IPS-NIHi11 (cell line): ENCODE measurements around the gene COA1.

Source experiments
- DNase-seq: peaks from one replicate; pipeline ENCODE4 v3.0.0; 2012; ENCODE audit warnings: mixed read lengths, low spot score

The COA1 gene

DNA sequence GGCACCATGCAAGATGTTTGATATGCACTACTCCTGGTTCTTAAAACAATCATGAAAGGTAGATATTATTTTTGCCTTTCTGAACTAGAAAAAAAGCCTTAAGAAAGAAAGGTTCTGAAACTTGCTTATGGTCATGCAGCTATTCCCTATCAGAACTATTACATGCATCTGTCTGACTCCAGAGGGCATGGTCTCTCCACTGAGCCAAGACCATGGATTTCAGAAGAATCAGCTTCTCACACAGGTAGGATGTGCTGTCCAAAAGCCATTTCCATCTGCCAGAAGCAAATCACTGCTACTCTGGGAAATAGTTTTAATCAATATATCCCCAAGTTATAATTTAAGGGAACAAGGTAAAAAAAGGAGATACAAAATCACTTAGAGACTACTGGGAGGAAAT lies 77.0 kb downstream of the COA1 start:
- no peak for DNase-seq

GRCh38 chr7:43650457-43651052 lies 78.8 kb downstream of the COA1 start:
- DNase-seq: no peak

DNA sequence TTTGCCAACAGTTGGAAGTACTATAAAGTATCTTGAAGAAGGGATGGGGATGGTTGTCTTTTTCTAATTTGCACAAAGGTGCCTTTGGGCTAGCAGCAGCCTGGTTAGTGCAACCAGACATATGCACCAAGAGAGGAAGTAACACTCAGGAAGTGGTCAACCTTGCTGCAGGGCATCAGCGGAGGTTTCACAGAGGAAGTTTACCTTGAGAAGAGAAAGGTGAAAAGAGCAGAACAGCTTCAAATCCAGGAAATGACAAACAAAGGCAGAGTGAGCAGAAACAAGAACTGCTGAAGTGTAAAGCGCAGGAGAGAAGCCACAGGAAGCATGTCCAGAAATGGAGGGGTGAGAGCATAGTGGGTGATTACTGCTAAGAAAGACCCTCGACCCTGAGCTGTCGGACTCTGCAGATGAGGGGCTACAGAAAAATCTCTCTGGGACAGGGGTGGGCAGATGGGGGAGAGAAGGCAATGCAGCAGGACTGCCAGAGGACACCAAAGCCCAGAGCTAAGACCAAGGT lies 79.5 kb downstream of the COA1 start:
- DNase-seq: no peak

DNA sequence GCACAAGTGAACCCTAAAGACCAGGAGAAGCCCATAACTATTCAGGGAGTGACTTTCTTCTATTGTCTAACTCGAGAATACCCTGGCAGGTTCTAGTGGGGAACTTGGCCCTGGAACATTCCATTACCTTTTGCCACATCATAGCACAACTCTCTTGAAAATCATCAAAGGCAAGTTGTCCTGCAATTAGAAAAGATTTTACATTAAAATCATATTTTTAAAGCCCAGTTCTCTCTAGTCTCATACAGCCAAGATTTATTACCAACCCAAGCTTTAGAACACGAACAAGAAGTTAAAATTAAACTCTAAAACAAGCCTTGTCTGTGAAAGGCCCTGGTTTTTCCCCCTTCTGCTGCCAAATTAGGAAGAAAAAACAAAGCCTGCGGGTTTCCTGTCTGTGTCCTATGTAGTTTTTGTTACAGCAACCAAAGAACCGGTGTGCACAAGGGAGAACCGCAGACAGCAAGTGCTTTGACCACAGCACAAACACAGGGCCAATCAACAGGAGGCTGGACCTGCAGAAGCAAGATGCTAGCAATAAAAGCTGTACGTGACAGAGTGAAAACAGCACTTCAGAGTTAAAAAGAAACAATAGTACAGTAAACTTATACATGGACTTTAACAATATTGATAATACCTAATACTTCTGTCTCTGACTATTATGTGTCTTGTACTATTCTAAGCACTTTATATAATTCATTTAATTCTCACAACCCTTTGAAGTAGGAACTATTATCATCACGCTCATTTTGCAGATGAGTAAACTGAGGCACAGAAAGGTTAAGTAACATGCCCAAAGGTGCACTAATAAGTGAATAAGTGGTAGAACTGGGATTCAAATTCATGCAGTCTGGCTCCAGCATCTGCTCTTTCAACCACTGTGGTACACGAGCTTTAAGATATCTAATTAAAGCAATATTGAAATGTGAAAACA lies 80.6 kb downstream of the COA1 start:
- DNase-seq: no peak

- DNase-seq: no peak
These were observed 81.5 kb downstream of the COA1 start for GRCh38 chr7:43647673-43648472.

DNA sequence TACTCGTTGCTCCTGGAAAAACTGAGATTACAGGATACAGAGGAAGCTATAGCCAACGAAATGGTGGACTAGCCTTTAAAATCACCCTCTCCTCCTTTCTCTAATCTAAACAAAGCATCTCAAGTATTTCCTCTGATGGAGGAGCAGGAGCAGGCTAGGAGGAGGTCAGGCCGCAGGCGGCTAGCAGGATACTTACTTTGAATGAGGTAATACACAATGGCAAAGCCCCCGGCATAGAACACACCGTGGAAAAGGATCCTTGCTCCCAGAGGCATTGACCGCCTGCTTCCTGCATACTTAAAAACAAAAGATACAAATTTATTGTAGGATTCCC lies 82.0 kb downstream of the COA1 start:
- DNase-seq: peak; percentile 55

GRCh38 chr7:43646603-43647338 lies 82.6 kb downstream of the COA1 start:
- DNase-seq: no peak

DNA sequence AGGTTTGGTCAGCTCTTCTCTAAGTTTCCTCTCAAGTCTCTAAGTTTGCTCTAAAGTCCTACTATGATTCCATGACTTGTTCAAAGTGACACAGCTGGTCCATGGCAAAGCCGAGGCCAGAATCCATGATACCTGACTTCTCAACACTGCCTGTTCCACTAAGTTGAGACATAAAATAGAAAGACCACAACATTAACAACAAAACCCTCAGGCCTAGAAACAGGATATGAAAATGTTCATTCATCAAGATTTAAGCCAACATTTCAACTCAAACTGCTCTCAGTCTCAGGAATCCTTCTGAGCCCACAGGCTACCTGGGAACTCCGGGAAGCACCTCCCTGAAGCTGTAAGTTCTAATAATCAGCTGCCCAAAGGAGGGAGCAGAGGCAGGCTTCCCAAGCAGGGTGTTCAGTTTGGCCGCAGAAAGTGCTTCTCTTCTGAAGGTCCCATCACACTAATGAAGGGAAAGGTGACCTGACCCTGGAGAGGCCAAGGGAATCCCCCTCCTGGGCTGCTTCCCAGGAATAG lies 83.6 kb downstream of the COA1 start:
- DNase-seq: no peak

DNA sequence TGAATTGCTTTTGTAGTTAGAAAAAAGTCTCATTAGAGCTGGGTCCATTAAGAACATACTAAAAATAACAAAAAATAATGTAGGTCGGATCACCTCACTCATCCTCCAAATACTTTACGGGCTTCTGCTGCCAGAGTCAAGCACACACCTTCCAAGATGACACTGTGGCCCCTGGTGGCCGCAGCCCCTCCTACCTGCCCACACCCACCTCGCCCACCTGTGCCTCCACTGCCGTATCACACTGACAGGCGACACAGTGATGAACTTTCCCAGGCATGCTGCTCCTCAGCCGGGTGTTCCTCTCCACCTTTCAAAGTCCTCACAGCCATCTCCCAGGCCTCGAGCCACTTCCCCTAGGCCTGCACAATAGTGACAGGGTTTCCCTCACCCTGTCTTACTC lies 85.5 kb downstream of the COA1 start:
- no peak for DNase-seq

GRCh38 chr7:43642897-43643630 lies 86.3 kb downstream of the COA1 start:
- no peak for DNase-seq

DNA sequence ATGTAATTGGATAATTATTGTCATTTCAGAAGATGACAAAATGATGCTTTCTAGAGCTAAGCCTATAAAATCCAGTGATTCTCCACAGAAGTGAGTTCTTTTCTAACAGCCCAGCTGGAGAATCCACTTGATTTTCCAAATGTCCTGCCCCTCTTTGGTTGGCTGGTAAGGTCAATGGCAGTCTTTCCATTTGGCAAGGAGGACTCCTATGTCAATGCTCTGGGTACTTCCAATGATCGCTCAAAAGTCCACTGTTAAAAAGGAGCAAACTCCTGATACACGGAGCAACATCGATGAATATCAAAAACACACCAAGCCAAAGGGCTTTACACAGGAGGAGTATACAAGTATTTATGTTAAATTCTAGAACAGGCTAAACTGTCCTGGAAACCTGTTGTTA lies 88.6 kb downstream of the COA1 start:
- no peak for DNase-seq

DNA sequence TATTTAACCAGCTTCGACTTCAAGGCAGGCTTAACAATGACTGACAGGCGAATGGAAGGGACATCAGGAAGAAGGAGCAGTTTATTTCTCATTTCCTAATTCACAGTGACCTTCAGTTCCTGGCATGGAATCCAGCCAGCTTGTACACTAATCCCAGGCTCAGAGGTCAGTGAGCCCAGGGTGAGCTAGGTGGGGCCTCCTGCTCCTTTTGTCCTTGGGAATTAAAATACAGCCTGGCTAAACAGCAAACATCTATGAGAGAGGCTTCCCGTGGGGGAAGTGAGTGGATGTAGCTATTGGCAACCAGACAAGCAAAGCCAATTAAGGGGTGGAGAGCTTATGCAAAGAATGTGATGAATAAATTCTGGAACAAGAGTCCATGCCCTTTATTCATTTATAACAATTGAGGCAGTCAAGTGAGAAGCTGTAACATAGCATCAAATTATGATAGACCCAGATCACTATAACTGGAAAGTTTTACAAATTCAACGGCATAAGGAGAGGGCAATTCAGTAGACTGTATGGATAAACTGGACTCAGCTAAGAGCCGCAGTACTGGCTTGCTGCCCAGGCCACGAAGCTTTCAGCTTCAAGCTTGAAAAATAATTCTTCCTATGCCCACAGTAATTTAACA lies 89.3 kb downstream of the COA1 start:
- no peak for DNase-seq

GRCh38 chr7:43637114-43637806 lies 92.1 kb downstream of the COA1 start:
- DNase-seq: no peak

GRCh38 chr7:43636093-43636492 lies 93.2 kb downstream of the COA1 start:
- no peak for DNase-seq

DNA sequence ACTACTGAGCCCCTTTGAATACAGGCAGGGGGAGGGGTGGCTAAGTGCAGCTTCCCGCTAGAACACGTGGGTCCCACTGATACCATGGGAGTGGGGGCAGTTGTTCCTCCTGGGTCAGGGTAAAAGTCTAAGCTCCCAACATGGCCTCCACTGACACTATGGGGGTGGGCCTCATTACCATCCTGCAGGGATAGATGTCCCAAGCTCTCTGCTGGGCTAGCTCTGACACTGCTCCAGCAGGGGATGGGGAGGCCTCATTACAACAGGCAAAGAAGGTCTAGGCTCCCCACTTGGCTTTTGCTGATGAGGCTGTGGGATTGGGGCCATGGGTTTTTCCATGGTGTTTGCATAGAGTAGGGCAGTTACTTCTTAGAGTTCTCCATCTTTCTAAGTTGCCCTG lies 94.9 kb downstream of the COA1 start:
- no peak for DNase-seq

DNA sequence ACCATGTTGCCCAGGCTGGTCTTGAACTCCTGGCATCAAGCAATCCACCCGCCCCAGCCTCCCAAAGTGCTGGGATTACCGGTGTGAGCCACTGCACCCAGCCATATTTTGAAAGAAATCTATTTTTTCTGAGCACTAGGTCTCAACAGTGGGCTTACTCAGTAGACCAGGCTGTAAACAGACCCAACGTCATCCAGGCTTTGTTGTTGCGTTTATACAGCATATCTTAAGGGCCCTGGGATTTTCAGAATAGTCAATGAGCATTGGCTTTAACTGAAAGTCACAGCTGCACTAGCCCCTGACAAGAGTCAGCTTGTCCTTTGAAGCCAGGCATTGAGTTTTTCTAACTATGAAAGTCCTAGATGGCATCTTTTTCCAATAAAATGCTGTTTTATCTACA lies 96.6 kb downstream of the COA1 start:
- DNase-seq: no peak

GRCh38 chr7:43631559-43631958 lies 97.8 kb downstream of the COA1 start:
- no peak for DNase-seq

GRCh38 chr7:43630482-43630881 lies 98.8 kb downstream of the COA1 start:
- DNase-seq: no peak

GRCh38 chr7:43629857-43630256 lies 99.5 kb downstream of the COA1 start:
- no peak for DNase-seq

- no peak for DNase-seq
These were observed 100.9 kb downstream of the COA1 start for GRCh38 chr7:43628431-43628830.
